SHP77 (cell line): ENCODE measurements around the gene AVP.
A peak's percentile ranks its signal among the peaks of the same experiment; 100 is the strongest.

Source experiments
- DNase-seq, 2 experiments: peaks; one replicate each; lab custom pipeline; 2025; lab: John Stamatoyannopoulos, UW

AVP gene

GRCh38 chr20:3047486-3048419 lies 36.8 kb downstream of the AVP start:
- no peak for DNase-seq

- DNase-seq = peak in 1 of 2 experiments; percentile 31
Observed at GRCh38 chr20:3046677-3047462, 37.7 kb downstream of the AVP start.

- DNase-seq = peak; percentile 92 to 97
Observed at GRCh38 chr20:3045816-3046676, 38.5 kb downstream of the AVP start, which contains the start of gene MRPS26. MRPS26 (plus strand) TSS chr20:3046052; CDS start chr20:3046069, 17 bp downstream.

DNA sequence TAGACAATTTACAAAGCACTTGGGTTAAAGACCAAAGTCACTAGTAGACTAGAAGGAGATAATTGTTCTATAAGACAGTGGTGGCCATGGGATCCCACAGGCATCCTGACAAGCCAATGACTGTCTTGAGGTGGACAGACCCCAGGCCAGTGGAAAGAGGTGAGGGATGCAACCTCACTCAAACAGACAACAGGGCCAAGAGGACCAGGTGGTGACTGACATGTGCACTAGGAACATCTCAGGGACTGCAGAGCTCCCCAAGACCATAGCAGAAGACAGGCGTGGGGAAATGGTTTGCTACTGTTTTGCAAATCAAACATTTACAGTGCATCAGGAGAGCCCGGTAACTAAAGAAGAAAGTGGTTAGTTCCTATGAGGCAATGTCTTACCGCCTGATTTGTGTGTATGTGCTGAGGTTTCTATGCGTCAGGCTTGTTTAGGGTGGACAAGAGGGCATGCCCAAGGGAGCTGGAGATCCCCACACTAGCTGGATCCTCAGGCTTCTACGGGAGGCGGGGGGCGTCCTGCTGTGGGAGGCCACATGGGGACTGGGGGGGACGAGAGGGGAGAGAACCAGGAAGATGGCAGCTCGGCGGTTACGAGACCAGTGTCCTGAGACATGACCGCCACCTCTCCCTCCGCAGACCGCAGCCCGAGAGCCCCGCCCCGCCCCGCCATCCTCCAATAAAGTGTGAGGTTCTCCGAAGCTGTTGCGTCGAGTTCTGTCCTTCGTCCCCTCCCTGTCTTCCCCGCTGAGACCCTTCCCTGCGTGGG lies 39.3 kb downstream of the AVP start:
- peak; percentile 92 to 97 for DNase-seq

- no peak for DNase-seq
Observed at GRCh38 chr20:3044336-3044965, 40.1 kb downstream of the AVP start.

GRCh38 chr20:3043322-3043721 lies 41.2 kb downstream of the AVP start, which contains the start of gene GNRH2:
GNRH2 (plus strand) TSS chr20:3043622; CDS start chr20:3044415, 793 bp downstream.
- DNase-seq = no peak

GRCh38 chr20:3042625-3043024 lies 41.9 kb downstream of the AVP start:
- no peak for DNase-seq

DNA sequence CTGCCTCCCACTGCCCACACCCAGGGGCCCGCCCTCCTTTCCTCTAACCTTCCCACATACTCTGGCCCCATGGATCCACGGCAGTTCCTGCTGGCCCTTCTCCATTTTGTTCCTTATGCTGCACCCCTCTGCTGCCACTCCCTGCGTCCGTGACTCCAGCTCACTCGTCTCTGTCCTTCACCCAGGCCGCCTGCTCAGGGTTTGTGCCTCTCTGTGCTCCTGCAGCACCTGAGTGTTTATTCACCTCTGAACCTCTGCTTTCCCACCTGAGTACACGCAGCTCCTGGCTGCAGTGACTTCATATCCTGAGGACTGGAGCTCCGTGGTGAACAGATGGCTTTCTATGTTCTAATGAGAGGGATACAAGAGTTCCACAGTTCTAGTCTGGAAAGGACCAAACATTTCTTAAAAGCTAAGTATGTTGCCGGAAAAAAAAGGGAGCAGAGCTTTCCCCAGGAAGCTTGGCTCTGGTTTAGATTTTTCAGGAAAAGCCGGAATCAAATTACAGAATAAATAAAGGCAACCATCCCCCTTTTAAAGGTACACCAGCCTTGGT lies 42.6 kb downstream of the AVP start:
- DNase-seq = no peak

DNA sequence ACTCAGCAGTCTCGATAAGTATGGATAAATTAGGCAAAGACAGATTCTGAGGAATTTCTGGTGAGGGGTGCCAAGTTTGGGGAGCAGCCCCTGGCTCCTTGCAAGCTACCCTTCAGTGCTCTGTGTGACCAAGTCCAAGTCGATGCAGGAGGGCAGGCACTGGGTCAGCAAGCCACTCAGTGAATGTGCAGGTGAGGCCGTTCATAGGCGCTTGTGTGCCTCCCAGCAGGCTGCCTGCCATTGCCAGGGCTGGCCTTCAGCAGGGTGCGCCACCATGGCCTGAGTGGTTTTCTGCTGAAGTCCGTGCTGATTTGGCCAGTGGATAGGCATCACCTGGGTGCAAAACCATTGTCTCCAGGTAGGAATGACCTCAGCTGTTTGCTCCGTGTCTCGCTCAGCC lies 44.4 kb downstream of the AVP start:
- DNase-seq = no peak

- no peak for DNase-seq
Observed at GRCh38 chr20:3039426-3039825, 45.1 kb downstream of the AVP start.

DNA sequence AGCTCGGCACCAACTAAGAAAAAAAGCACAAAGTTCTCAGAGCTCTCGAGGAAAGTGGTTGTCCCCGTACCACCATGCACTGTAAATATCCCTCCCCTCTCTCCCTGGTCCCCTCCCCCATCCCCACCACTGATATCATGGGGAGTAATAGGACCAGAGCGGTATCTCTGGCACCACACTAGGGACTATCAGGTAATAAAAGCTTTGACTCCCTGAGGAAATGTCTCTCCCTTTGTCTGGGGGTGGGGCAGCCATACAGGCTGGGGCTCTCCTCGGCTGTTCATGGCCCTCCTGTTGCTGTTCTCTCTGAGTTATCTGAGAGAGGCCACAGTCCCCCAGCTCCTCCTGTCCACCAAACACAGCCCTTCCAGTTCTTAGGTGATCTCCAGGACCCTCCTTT lies 46.1 kb downstream of the AVP start:
- no peak for DNase-seq

DNA sequence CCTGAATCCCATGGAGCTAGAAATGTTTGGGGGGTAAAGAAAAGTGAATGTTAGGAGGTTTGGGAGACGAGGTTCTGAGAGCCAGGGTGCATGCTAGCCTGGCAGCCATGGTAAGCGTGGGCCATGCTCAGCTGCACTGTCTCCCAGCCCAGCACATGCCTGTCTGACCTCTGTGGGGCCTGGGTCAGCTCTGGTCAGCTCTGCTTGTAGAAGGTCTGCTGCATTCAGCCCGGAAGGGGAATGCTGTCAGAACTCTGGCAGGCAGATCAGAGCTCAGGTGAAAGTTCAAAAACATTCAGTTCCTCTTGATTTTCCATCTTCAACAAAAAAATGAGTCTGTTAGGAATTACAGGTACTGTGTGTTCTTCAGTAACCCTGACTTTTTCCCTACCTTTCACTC lies 46.9 kb downstream of the AVP start:
- no peak for DNase-seq

- no peak for DNase-seq
Observed at GRCh38 chr20:3032624-3033023, 51.9 kb downstream of the AVP start.
